GM18519 (cell line): ENCODE data around the gene KCNQ5.

ENCODE experiments used
- ATAC-seq: cut with Tn5 transposase; IDR thresholded peaks from one replicate; pipeline ENCODE4 v1.9.1; 2021; ENCODE audit warnings: mild to moderate bottlenecking, moderate library complexity; ENCODE audit not compliant: unreplicated experiment, low FRiP score

The KCNQ5 gene

GRCh38 chr6:72941263-72941662, 319.4 kb downstream of the KCNQ5 start:
- ATAC-seq, result no peak

GRCh38 chr6:72941751-72942150, 319.9 kb downstream of the KCNQ5 start:
- ATAC-seq, result no peak

DNA sequence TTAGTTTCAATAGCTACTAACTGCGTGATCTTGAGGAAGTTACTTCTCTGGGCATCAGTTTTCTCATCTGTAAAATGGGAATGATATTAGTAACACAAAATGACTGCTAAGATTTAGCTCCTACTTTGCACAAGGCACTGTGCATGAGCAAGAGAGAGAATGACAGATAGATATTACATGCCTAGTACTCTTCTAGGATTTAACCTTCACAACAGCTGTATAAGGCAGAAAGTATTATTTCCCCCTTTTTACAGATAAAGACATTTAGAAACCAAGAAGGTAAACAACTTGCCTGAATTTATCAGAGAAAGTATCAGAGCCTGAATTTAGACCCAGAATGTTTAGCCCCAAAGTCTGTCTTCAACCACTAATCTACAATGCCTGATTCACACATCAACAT, 321.8 kb downstream of the KCNQ5 start:
- no peak for ATAC-seq

DNA sequence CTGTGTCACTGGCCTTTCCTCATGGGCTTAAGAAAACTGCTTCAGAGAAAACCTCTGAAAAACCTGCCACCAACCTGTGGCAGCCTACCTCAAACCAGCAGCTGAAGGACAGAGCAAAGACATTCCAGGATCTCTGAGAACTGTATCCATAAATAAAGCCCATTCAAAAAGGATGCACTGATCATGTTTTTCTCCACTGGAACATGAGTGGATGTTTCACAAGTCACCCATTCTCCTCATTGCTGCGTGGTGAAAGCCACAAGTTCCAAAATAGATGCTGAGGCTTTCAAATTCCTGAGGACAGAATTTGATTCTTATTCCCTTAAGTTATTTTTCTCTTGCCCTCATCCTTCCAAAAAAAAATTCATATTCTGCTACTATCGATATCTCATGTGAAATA, 322.8 kb downstream of the KCNQ5 start:
- ATAC-seq, result no peak

DNA sequence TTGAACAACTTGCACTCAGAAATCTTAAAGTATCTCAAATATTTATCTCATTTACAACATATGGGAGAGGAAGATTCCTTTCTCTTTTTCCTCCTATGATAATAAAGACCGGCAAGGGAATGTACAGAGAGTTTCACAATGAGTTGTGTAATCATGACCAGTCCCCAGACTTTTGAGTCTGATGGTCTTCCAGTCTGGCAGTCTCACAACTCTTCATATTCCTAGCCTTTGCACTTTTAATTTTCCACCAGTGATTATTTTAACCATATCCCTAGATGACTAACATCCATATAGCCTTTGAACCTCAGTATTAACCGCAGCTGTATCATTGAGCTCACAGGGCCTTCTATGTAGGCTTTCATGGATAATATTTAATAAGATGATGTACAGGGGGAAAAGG, 324.9 kb downstream of the KCNQ5 start:
- no peak for ATAC-seq

DNA sequence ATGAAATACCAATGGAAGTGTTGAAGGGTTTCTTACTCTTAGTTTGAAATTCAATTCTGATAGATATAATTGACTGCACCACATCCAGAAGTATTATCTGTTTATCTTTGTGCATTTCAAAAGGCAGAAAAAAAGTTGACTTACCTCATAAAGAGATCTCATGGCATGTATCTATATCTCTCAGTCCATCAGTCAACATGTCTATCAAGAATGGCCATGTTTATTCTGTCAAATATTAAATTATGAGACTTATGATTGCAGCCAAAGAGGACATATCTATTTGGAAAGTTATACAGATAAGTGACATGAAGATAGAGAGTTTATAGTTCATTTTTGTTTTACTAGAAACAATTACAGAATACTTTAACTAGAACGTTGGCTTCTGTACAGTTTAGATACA, 325.7 kb downstream of the KCNQ5 start:
- ATAC-seq, result no peak

DNA sequence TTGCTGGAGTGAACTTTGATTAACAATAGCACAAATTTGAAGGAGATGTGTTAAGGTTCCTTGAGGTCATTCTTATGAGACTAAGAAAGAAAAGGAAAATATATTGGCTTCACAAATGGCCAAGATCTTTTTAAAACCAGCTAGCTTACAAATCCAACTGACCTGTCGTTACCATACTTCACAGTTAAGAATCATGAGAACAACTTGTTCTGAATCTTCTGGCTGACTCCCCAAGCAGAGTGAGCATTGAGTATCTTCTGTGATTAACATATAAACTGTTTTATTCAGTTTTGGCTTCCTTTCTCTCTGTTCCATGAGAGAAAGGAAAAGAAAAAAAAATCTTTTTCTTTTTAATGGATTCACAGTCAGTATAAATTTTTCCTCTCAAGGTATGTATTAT, 326.3 kb downstream of the KCNQ5 start:
- no peak for ATAC-seq

DNA sequence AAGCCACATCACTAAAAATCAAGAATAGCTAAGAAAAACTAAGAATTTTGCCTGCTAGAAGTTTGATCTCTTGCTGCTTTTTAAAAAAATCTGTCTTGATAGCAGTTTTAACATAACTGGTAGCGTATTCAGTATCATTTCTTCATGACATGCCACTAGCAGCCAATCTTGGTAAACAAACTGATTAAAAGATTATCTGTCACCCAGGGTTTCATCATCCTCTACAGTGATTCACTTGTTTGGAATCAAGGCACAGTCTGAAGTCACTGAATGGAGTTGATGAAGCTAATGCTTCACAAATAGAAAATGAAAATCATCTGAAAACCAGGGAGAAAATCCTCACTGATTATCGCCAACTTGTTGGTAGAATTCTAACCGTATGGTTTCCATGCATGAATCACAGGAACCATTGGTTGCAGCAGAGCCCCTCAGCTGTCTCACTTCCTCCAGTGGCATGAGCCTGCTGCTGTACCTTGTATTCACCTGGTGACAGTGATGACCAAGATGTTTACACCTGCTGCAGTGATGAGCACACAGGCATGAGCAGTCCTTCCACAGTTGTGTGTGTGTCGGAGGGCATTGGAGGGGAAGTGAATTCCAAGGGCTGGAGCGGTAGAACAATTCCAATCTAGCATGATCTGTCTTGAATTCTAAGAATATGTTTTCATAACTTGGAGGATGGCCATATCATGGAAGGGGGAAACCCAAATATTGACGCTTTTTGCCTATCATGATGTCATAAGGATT, 328.4 kb downstream of the KCNQ5 start:
- ATAC-seq, result no peak

- ATAC-seq, result no peak
Measured at GRCh38 chr6:72952808-72953630, 331.2 kb downstream of the KCNQ5 start.

GRCh38 chr6:72953971-72954381, 332.1 kb downstream of the KCNQ5 start:
- ATAC-seq, result no peak

- no peak for ATAC-seq
Measured at GRCh38 chr6:72954716-72955115, 332.9 kb downstream of the KCNQ5 start.

- ATAC-seq, result no peak
Measured at GRCh38 chr6:72955666-72956065, 333.8 kb downstream of the KCNQ5 start.

GRCh38 chr6:72956272-72956671, 334.4 kb downstream of the KCNQ5 start:
- no peak for ATAC-seq

DNA sequence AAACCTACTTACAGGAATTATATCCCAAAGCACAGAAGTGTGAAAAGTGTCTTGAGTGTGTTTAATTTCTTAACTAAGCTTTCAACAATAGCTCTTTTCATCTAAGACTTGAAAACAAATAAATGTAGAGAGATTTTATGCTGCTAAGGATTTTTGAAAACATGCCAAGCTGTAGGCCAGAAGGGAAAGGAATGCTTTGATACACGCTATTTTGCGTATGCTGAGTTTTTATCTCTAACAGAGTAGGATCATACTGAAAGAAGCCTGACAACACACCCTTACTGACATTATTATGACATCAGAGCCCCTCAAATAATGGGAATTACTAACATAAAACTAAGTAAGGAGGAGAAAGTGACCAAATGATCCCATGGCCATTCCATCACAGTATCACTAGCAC, 338.0 kb downstream of the KCNQ5 start:
- no peak for ATAC-seq

DNA sequence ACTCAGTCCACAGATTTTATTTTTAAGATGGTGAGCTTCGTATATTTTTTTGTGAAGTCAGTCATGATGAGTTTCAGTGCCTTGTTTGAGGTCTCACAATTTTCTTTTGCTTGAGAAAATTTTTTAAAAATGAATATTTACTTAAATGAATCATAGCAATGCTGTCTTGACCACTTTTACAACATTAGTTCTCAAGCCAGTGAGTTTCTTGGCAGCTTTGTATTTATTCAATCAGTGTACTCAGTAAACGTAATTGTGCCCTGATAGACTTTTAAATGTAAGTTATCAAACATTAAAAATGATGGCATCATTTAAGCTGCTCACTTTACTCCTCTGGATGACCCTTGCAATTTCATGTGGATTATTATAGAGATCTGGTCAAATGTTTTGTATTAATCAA, 342.1 kb downstream of the KCNQ5 start:
- ATAC-seq, result no peak

GRCh38 chr6:72966628-72967280, 344.9 kb downstream of the KCNQ5 start:
- ATAC-seq, result no peak

GRCh38 chr6:72967329-72967728, 345.5 kb downstream of the KCNQ5 start:
- no peak for ATAC-seq

DNA sequence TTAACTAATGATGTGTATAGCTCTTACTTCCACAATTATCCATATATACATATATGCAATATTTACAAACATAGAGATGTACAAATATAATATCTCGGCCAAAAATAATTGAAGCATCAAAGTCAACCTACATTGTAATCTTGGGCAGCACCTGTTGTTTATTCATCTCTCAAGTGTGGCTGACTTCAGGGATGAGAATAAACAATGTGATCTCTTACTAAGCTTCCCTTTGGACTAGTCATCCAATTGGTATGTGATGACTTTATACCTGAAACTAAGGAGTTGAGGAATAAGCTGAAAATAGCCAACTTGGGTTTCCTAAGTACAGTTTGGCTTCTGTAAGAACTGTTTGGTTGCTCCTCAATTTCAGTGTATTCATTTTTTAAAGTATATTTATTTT, 346.8 kb downstream of the KCNQ5 start:
- ATAC-seq, result no peak

DNA sequence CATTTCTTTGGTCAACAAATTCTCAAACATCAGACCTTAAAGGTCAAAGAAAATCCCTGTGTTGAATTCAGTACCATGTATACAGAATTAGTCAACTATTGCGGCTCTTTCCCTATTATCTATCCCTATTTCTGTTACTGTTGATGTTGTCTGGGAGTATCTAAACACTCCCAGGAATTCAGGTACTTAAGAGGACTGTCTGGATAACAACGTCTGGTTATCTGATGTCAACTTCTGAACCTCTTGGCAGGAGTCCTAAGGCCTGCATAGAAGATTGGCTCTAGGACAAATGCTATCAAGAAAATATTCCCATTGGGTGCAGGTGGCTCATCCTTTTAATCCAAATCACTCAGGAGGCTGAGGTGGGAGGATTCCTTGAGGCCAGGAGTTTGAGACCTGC, 347.8 kb downstream of the KCNQ5 start:
- no peak for ATAC-seq

GRCh38 chr6:72972579-72972978, 350.7 kb downstream of the KCNQ5 start:
- ATAC-seq, result no peak

GRCh38 chr6:72974276-72974675, 352.4 kb downstream of the KCNQ5 start:
- ATAC-seq, result no peak
